DMS 273 treated with DMSO at 0.1 percent for 48 hours (cell line): ENCODE measurements around the gene AXIN1.

ENCODE experiments used
- DNase-seq: peaks from one replicate; lab custom pipeline; 2025; lab: John Stamatoyannopoulos, UW

The AXIN1 gene

DNA sequence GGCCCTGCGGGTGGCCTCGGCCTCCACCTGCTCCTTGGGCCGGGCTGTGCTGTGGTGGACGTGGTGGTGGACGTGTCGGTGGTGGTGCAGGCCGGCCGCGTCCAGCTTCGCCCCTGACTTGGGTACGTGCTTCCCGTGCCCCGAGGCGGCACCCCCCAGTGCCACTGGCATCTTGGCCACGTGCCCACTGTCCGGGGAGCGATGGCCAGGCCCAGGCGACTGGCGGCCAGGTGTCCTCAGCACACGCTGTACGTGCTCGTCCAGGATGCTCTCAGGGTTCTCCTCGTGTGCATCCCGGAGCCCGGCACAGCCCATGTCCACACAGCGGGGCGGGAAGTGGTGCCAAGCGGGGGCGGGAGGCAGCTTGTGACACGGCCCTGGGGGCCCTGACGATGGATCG, 54.7 kb downstream of the AXIN1 start:
- no peak for DNase-seq

DNA sequence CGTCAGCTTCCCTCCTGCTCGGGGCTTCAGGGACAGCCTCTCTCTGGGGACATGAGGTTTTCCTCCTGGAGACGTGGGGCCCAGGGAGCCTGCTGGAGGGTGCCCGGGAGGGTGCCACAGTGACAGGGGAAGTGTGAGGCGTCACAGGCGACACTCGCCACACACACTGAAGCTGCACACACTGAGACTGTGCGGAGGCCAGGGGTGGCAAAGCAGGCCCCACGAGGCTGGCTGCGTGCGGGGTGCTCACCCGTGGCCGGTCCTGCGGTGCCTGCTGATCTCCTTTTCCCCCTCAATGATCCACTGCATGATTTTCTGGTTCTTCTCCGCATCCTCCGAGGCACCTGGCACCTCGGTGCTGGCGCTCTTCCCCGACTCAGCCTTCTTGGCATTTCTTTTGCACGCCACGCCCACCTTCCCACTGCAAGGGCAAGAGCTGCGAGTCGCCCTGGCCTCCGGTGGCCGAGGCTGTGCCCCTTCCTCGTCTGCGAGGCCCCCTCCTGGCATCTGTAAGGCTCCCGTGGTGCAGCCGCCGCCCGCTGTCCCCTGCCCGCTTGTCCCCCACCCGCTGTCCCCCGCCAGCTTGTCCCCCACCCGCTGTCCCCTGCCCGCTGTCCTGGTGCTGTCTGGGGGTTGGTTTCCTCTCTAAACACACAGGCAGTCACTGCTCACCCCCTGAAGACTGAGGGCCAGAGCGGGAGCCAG, 55.6 kb downstream of the AXIN1 start:
- no peak for DNase-seq

GRCh38 chr16:296276-296675, 56.2 kb downstream of the AXIN1 start:
- DNase-seq, result no peak

DNA sequence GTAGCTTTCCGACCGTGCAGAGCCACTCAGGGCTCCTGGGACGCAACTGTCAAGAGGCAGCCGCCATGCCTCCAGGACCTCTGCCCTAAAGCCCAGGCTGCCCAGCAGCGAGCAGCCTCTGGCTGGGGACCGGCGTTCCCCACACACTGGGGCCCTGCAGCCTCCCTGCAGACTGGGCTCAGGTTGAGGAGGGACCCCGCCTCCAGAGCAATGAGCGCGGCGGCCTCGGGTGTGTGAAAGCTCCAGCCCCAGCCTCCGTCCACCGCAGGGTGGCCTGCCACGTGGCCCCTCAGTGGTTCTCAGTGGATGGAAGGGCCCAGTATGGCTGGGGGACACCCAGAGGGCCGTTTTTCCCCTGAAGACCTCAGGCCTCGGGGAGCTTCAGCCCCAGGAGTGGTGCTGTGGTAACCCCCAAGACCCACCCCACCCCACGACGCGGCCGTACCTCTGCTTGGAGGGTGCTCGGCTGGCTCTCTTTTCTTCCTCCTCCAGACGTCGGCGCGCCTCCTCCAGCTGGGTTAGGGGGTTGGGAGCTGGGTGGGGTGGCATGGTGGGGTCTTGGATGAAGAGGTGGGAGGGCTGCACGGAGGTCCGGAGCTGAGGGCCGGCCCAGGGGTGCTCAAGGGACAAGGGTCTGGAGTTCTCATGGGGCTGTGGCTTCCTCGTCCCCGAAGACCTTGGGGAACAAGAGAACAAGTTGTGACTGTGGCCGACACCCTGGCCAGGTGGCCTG, 59.3 kb downstream of the AXIN1 start:
- no peak for DNase-seq

- no peak for DNase-seq
Measured at GRCh38 chr16:291539-291938, 61.0 kb downstream of the AXIN1 start.

DNA sequence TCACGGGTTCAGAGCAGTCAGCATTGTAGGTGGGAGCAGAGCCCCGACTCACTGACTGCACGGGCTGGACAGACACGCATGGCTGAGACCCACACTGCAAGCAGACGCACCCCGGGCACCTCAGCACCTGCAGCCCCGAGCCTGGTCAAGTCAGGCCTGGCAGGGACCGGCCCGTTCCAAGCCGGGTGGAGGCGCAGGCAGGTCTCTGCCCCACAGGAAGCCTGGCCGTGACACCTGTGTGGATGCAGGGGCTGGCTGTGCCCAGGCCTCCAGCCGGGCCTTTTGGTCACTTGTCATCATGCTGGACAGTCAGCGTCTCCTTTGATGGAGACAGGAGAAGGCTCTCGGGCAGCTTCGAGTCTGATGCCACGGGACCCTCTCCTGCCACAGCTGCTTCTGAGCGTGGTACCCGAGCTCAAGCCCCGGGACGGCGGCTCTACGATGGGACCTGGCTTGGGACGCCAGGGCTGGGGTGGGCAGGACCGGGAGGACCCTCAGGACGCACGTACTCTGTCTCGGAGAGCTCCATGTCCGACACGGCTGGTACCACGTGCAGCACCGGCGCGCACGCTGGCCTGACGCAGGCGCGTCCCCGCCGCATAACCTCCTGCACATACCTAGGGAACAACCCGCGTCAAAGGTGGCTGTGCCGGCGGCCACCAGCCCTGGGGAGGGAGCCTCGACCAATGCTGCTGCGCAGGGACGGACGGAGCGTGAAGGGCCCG, 61.7 kb downstream of the AXIN1 start:
- no peak for DNase-seq

GRCh38 chr16:290015-290680, 62.4 kb downstream of the AXIN1 start:
- no peak for DNase-seq

- no peak for DNase-seq
Measured at GRCh38 chr16:289395-289997, 63.0 kb downstream of the AXIN1 start.

- DNase-seq, result no peak
Measured at GRCh38 chr16:287981-288920, 64.3 kb downstream of the AXIN1 start.

GRCh38 chr16:287298-287811, 65.2 kb downstream of the AXIN1 start:
- DNase-seq, result no peak

- DNase-seq, result no peak
Measured at GRCh38 chr16:286491-287297, 65.8 kb downstream of the AXIN1 start.

DNA sequence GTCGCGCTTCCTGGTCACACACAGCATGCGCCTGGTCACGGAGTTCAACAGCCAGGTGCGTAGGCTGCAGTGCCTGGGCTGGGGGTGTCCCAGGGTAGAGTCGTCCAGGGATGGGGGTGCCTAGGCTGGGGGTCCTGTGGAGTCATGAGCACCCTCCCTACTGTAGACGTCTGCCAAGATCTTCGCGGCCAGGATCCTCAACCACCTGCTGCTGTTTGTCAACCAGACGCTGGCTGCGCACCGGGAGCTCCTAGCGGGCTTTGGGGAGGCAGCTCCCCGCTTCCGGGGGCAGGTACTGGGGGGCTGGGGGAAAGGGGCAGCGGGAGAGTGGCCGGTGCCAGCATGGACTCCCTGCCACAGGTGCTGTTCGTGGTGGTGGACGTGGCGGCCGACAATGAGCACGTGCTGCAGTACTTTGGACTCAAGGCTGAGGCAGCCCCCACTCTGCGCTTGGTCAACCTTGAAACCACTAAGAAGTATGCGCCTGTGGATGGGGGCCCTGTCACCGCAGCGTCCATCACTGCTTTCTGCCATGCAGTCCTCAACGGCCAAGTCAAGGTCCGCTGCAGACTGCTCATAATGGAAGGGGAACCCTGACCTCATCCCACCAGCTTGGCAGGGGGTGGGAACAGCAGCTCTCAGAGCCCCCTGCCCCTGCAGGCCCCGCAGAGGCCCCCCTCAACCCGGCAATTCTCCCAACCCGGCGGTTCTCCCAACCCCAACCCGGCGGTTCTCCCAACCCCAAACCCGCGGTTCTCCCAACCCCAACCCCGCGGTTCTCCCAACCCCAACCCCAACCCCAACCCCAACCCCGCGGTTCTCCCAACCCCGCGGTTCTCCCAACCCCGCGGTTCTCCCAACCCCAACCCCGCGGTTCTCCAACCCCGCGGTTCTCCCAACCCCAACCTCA, 67.1 kb downstream of the AXIN1 start:
- no peak for DNase-seq

GRCh38 chr16:284204-285120, 68.1 kb downstream of the AXIN1 start:
- DNase-seq, result no peak

- DNase-seq, result no peak
Measured at GRCh38 chr16:283033-283805, 69.3 kb downstream of the AXIN1 start, which contains the start of gene PDIA2. Gene PDIA2 (plus strand): TSS chr16:283164. CDS start chr16:283170, 6 bp downstream.

- DNase-seq, result no peak
Measured at GRCh38 chr16:282491-282890, 70.0 kb downstream of the AXIN1 start.

DNA sequence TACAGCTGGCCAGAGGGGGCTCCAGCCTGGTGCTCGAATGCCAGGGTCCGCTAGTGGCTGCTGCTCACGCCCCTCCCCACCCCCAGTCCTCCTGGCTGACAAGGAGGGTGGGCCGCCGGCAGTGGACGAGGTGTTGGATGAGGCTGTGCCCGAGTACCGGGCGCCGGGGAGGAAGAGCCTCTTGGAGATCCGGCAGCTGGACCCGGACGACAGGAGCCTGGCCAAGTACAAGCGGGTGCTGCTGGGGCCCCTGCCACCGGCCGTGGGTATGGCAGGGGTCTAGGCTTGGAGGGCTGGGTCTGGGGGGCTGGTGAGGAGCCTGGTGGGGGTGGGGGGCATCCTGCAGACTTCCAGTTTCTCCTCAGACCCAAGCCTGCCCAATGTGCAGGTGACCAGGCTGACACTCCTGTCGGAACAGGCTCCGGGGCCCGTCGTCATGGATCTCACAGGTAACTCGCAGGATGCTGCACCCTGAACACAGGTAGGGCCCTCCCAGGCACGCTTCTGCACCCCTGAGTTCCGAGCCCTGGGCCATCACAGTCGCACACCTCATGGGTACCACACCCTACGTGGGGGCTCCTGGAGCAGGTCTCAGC, 70.8 kb downstream of the AXIN1 start:
- no peak for DNase-seq
